ENCODE measurements around the gene KRT5.

GRCh38 chr12:52568111-52568510, 47.9 kb upstream of the KRT5 start:
- TF ChIP-seq CTCF (IDR thresholded peaks at IDR 0.05) (no peak), POLR2A (IDR thresholded peaks at IDR 0.05) (no peak)

All from Peyer's patch (tissue), 4 donors.